DOHH2 (cell line): ENCODE data around the gene GATD1.

ENCODE experiments used
- H3F3A ChIP-seq: fragments of 200-600 bp; sonication (generic), shearing (Covaris generic); 2 replicates; pipeline ENCODE4 v1.6.0; 2016; ENCODE audit warnings: antibody characterized with exemption, mild to moderate bottlenecking; ENCODE audit not compliant: control insufficient read depth, insufficient read depth
- H3K27ac ChIP-seq: fragments of 200-600 bp; sonication (generic); 2 replicates; pipeline ENCODE4 v1.5.1; 2014; ENCODE audit warnings: low read depth, mild to moderate bottlenecking, low read length, moderate library complexity
- H3K27me3 ChIP-seq: fragments of 200-600 bp; sonication (generic); 2 replicates; pipeline ENCODE4 v1.6.1; 2014; ENCODE audit warnings: mild to moderate bottlenecking, low read length, mixed read lengths; ENCODE audit not compliant: control insufficient read depth
- H3K36me3 ChIP-seq: fragments of 200-600 bp; sonication (generic); 2 replicates; pipeline ENCODE4 v1.6.1; 2014; ENCODE audit warnings: mild to moderate bottlenecking, low read length, moderate library complexity, mixed read lengths; ENCODE audit not compliant: control insufficient read depth
- H3K4me1 ChIP-seq: fragments of 200-600 bp; sonication (generic); 2 replicates; pipeline ENCODE4 v1.6.1; 2014; ENCODE audit warnings: mild to moderate bottlenecking, low read length, mixed read lengths; ENCODE audit not compliant: control insufficient read depth
- H3K4me2 ChIP-seq: fragments of 200-600 bp; sonication (generic); 2 replicates; pipeline ENCODE4 v1.6.0; 2014; ENCODE audit warnings: mild to moderate bottlenecking, low read length, moderate library complexity
- H3K4me3 ChIP-seq: fragments of 200-600 bp; sonication (generic); 2 replicates; pipeline ENCODE4 v1.5.1; 2014; ENCODE audit warnings: mild to moderate bottlenecking, low read length, mixed read lengths
- H3K79me2 ChIP-seq: fragments of 200-600 bp; sonication (generic); 2 replicates; pipeline ENCODE4 v1.6.1; 2014; ENCODE audit warnings: mild to moderate bottlenecking, low read length, mixed read lengths; ENCODE audit not compliant: control insufficient read depth
- H3K9me2 ChIP-seq: fragments of 200-600 bp; sonication (generic); replicated peaks from 2 replicates; pipeline ENCODE4 v1.6.1; 2014; ENCODE audit warnings: mild to moderate bottlenecking, low read length, mixed read lengths; ENCODE audit not compliant: control insufficient read depth
- H3K9me3 ChIP-seq: fragments of 200-600 bp; sonication (generic); 2 replicates; pipeline ENCODE4 v1.6.1; 2014; ENCODE audit warnings: antibody characterized with exemption, low read length, mixed read lengths; ENCODE audit not compliant: control insufficient read depth, insufficient read depth
- H4K20me1 ChIP-seq: fragments of 200-600 bp; sonication (generic); 2 replicates; pipeline ENCODE4 v1.6.0; 2014; ENCODE audit warnings: low read depth, mild to moderate bottlenecking, antibody characterized with exemption, low read length, moderate library complexity; ENCODE audit not compliant: control insufficient read depth, insufficient read depth
- CTCF ChIP-seq: fragments of 200-600 bp; sonication (generic); IDR thresholded peaks from one replicate; pipeline ENCODE4 v1.5.1; 2014; ENCODE audit warnings: antibody characterized with exemption, mild to moderate bottlenecking, low read depth, low read length; ENCODE audit not compliant: poor library complexity, severe bottlenecking
- EZH2phosphoT487 ChIP-seq: fragments of 200-600 bp; sonication (generic); IDR thresholded peaks from 2 replicates; pipeline ENCODE4 v1.6.1; 2017; ENCODE audit warnings: borderline replicate concordance, mild to moderate bottlenecking, antibody characterized with exemption, low read length, moderate library complexity, mixed read lengths

GATD1 gene

GRCh38 chr11:723120-723883, 54.0 kb downstream of the GATD1 start:
- H3K27me3 ChIP-seq, result peaks cover 37% of the 10 kb centered on the region
- H3K4me2 ChIP-seq, result peak overlapping the region; percentile 43
- H3K27ac ChIP-seq, result no peak overlapping the region
- H4K20me1 ChIP-seq, result peaks cover 7% of the 10 kb centered on the region; the same call in 1 of the 2 replicates
- no peaks in the 10 kb centered on the region for H3K36me3 ChIP-seq
- H3K79me2 ChIP-seq, result no peaks in the 10 kb centered on the region
- H3K4me3 ChIP-seq, result no peak overlapping the region
- H3K9me2 ChIP-seq, result no peaks in the 10 kb centered on the region
- TF ChIP-seq CTCF, result peak; percentile 71
- TF ChIP-seq EZH2phosphoT487, result no peak
- peaks cover 45% of the 10 kb centered on the region for H3K4me1 ChIP-seq
- H3F3A ChIP-seq, result peaks cover 6% of the 10 kb centered on the region; the same call in 1 of the 2 replicates
- H3K9me3 ChIP-seq, result no peaks in the 10 kb centered on the region

- Histone ChIP-seq H3F3A (peaks cover 6% of the 10 kb centered on the region; the same call in 1 of the 2 replicates), H3K4me2 (peak overlapping the region; percentile 59), H3K27ac (no peak overlapping the region), H4K20me1 (peaks cover 7% of the 10 kb centered on the region; the same call in 1 of the 2 replicates), H3K4me1 (peaks cover 42% of the 10 kb centered on the region), H3K79me2 (no peaks in the 10 kb centered on the region), H3K27me3 (peaks cover 37% of the 10 kb centered on the region), H3K9me3 (no peaks in the 10 kb centered on the region), H3K36me3 (no peaks in the 10 kb centered on the region), H3K4me3 (peak overlapping the region; percentile 42), H3K9me2 (no peaks in the 10 kb centered on the region)
- TF ChIP-seq EZH2phosphoT487, result no peak
- TF ChIP-seq CTCF, result no peak
These were observed 54.9 kb downstream of the GATD1 start for GRCh38 chr11:722346-722811.

GRCh38 chr11:721741-722345, 55.4 kb downstream of the GATD1 start:
- H3K36me3 ChIP-seq, result no peaks in the 10 kb centered on the region
- peaks cover 37% of the 10 kb centered on the region for H3K27me3 ChIP-seq
- peak overlapping the region; percentile 42 for H3K4me3 ChIP-seq
- peaks cover 4% of the 10 kb centered on the region; the same call in 1 of the 2 replicates for H3F3A ChIP-seq
- peaks cover 42% of the 10 kb centered on the region for H3K4me1 ChIP-seq
- no peak for TF ChIP-seq EZH2phosphoT487
- no peak for TF ChIP-seq CTCF
- no peaks in the 10 kb centered on the region for H3K9me3 ChIP-seq
- peaks cover 7% of the 10 kb centered on the region; the same call in 1 of the 2 replicates for H4K20me1 ChIP-seq
- no peak overlapping the region for H3K27ac ChIP-seq
- no peaks in the 10 kb centered on the region for H3K9me2 ChIP-seq
- peak overlapping the region; percentile 59 for H3K4me2 ChIP-seq
- H3K79me2 ChIP-seq, result no peaks in the 10 kb centered on the region
